ENCODE results near the gene PHC3.

PHC3 gene

DNA sequence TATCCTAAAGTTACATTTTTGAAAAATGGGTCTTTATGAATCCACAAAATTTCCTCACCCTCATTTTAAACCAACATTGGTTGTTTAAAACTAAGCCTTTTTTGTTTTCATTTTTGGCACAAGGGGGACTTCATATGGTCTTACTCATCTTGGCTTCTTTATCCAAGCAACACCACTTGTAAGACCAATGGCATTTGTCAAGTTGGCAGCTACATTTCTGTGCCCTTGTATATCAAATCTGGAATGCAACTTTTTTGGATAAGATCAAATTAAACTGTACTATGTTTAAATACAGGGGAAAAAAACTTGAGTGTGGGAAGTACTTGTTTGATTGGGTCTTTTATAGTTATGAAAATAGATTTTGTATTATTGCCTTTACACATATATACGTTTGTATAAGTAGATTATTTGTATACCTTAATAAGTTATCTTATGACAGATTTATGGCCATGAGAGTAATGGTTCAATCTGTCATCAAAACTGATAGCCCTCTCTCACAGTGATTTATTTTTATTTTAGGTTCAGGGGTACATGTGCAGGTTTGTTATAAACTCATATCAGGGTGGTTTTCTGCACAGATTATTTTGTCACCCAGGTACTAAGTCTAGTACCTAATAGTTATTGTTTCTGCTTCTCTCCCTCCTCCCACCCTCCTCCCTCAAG is 100.3 kb downstream of the PHC3 start:
- no peak overlapping the region for H3K4me3 ChIP-seq (ENCODE audit: low read depth, low read length)
- TF ChIP-seq, protein P1, sequence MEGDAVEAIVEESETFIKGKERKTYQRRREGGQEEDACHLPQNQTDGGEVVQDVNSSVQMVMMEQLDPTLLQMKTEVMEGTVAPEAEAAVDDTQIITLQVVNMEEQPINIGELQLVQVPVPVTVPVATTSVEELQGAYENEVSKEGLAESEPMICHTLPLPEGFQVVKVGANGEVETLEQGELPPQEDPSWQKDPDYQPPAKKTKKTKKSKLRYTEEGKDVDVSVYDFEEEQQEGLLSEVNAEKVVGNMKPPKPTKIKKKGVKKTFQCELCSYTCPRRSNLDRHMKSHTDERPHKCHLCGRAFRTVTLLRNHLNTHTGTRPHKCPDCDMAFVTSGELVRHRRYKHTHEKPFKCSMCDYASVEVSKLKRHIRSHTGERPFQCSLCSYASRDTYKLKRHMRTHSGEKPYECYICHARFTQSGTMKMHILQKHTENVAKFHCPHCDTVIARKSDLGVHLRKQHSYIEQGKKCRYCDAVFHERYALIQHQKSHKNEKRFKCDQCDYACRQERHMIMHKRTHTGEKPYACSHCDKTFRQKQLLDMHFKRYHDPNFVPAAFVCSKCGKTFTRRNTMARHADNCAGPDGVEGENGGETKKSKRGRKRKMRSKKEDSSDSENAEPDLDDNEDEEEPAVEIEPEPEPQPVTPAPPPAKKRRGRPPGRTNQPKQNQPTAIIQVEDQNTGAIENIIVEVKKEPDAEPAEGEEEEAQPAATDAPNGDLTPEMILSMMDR (IDR thresholded peaks at IDR 0.05; ENCODE audit: insufficient read depth, low read length, missing control alignments): no peak
- ChIA-PET POLR2A (no interaction called here), CTCF (interaction anchor here (1.6 kb wide), 1 partner anchor 21 kb away, joined by 4 read pairs; no protein-coding TSS in a partner anchor)
- peak; percentile 54 for DNase-seq (ENCODE audit: low read depth, low spot score)

DNA sequence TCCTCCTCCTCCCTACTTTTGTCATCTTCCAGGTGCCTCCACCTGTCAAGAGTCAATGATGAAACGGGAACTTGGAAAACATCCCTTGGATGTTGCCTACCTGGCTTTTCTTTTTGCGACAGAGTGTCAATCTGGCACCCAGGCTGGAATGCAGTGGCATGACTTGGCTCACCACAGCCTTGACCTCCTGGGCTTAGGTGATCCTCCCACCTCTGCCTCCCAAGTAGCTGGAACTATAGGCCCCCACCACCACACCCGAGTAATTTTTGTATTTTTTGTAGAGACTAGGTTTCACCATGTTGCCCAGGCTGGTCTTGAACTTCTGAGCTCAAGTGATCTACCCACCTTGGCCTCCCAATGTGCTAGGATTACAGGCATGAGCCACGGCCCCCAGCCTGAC is 100.9 kb downstream of the PHC3 start:
- ChIA-PET POLR2A (no interaction called here), CTCF (interaction anchor here (1.6 kb wide), 1 partner anchor 21 kb away, joined by 4 read pairs; no protein-coding TSS in a partner anchor)
- no peak for DNase-seq (ENCODE audit: low read depth, low spot score)
- H3K4me3 ChIP-seq (ENCODE audit: low read depth, low read length): no peak overlapping the region
- TF ChIP-seq, protein P1 (IDR thresholded peaks at IDR 0.05; ENCODE audit: insufficient read depth, low read length, missing control alignments): no peak

DNA sequence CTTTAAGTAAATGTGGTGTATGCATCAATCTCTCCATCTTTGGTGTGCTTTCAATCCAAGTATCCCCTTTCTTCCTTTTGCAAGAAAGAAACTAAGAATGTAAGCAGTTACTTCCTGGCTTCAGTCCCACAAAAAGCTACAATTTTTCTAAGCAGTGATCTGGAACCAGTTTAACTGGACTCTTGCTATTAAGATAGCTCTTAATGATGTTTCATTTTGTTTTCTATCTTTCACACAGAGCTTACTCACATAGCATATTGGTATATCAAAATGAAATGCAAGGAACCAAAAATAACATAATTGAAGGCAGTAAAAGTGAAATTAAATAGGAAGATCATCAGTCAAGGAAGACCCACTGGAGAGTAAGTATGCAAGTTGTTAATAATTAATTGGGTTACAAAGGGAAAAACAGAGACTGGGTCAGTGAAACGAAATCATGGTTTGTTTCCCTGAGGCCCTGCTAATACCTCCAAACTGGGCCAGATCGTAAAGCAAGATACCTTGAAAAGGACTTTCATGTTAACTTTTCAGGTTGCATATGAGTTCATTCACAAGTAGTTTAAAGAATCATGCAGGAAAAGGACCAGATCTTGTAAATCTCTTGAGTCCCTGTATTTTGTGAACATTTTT is 101.9 kb downstream of the PHC3 start:
- DNase-seq (ENCODE audit: low read depth, low spot score): no peak
- no peak overlapping the region for H3K4me3 ChIP-seq (ENCODE audit: low read depth, low read length)
- POLR2A ChIA-PET: no interaction called here
- CTCF ChIA-PET: interaction anchor here (0.8 to 1.6 kb wide), 4 partner anchors 11 to 39 kb away, joined by 3 to 4 read pairs (median 4); no protein-coding TSS in a partner anchor
- TF ChIP-seq, protein P1 (IDR thresholded peaks at IDR 0.05; ENCODE audit: insufficient read depth, low read length, missing control alignments): no peak

DNA sequence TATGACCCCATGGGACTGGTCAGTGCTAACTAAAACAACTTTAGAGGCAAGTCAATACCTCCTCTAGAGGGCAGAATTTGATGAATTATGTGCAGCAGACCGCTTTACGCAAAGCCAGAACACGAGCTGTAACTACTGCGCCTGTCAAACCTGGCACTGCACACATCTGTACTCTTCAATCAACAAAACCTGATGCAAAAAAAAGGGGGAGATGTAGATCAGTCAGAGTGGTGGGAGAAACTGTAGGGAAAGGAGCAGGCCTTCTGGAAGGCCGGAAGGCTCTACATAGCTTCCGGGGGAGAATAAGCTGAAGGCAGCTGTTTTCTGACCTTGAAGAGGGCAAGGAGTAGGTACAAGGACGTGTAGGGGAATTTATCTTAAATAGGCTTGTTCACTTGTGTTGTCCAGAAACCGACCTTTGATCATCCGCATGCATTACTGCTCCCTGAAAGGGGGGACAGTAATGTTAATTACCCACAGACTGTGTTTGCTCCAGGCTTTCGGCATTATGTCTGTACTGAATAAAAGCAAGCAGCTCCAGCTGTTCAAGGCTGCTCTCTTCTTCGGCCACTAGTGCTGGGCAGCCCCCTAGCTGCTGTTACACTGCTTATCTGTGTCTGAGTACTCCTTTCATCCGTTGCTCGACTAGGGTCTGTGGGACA is 102.8 kb downstream of the PHC3 start:
- CTCF ChIA-PET: interaction anchor here (0.8 to 1.5 kb wide), 3 partner anchors 12 to 39 kb away, joined by 3 to 4 read pairs (median 3); no protein-coding TSS in a partner anchor
- POLR2A ChIA-PET: no interaction called here
- no peak for DNase-seq (ENCODE audit: low read depth, low spot score)
- no peak overlapping the region for H3K4me3 ChIP-seq (ENCODE audit: low read depth, low read length)
- TF ChIP-seq, protein P1 (IDR thresholded peaks at IDR 0.05; ENCODE audit: insufficient read depth, low read length, missing control alignments): no peak

DNA sequence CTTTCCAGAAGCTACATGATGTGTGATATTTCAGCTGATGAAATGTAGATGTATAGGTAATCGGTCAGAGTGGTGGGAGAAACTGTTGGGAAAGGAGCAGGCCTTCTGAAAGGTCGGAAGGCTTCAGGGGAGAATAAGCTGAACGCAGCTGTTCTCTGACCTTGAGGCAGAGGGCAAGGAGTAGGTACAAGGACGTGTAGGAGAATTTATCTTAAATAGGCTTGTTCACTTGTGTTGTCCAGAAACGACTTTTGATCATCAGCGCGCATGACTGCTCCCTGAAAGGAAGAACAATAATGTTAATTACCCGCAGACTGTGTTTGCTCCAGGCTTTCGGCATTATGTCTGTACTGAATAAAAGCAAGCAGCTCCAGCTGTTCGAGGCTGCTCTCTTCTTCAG is 104.2 kb downstream of the PHC3 start:
- ChIA-PET CTCF (no interaction called here), POLR2A (no interaction called here)
- TF ChIP-seq, protein P1 (IDR thresholded peaks at IDR 0.05; ENCODE audit: insufficient read depth, low read length, missing control alignments): no peak
- no peak overlapping the region for H3K4me3 ChIP-seq (ENCODE audit: low read depth, low read length)
- DNase-seq (ENCODE audit: low read depth, low spot score): no peak

DNA sequence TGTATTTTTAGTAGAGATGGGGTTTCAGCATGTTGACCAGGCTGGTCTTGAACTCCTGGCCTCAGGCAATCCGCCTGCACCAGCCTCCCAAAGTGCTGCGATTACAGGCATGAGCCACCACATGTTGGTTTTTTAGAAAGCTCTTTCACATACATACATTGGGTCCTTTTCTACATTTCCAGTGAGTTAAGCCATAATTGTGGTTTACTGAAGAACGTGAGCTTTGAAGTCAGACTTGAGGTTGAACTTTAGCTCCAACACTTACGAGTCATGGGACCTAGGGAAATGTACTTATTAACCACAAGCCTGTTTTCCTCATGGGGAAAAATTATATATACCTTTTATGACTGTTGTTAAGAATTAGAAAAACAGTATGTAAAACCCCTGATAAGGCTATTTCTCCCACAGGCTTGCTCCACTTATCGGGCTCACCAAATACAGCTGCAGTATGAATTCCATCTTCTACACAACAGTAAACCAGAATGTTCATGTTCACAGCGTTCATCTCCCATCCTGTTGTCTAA is 104.8 kb downstream of the PHC3 start:
- TF ChIP-seq, protein P1 (IDR thresholded peaks at IDR 0.05; ENCODE audit: insufficient read depth, low read length, missing control alignments): no peak
- no peak overlapping the region for H3K4me3 ChIP-seq (ENCODE audit: low read depth, low read length)
- POLR2A ChIA-PET: no interaction called here
- CTCF ChIA-PET: no interaction called here
- DNase-seq (ENCODE audit: low read depth, low spot score): peak; percentile 59

All from AG04449 (cell line).